Central memory CD8-positive, alpha-beta T cell (primary cell): ENCODE measurements around the gene EEPD1.
"Not testable (repeated sequence)": the region's sequence is repeated elsewhere in the genome, so short reads cannot be mapped to it uniquely, and the experiment has no call there.

Source experiments
- ATAC-seq: fragments of 150-1000 bp; cut with Tn5 transposase; replicated peaks from 2 replicates; pipeline ENCODE4 v1.10.0; 2022; ENCODE audit warnings: mild to moderate bottlenecking, moderate FRiP score, moderate number of reproducible peaks; ENCODE audit not compliant: poor library complexity, severe bottlenecking; ENCODE audit errors: extremely low read depth
- DNase-seq, 2 donors: peaks; one replicate each; pipeline ENCODE4 v3.0.0; 2021; ENCODE audit warnings: low spot score in 2 of 2
- H3K27ac Mint-ChIP-seq: one replicate; pipeline ENCODE4 v1.8.0; 2022; ENCODE audit warnings: low read depth, mild to moderate bottlenecking, moderate library complexity, mixed read lengths
- H3K27me3 Mint-ChIP-seq: one replicate; pipeline ENCODE4 v1.8.0; 2022; ENCODE audit warnings: mixed read lengths
- H3K36me3 Mint-ChIP-seq: one replicate; pipeline ENCODE4 v1.8.0; 2022; ENCODE audit warnings: mild to moderate bottlenecking, moderate library complexity, mixed read lengths; ENCODE audit not compliant: insufficient read depth
- H3K4me1 Mint-ChIP-seq: one replicate; pipeline ENCODE4 v1.8.0; 2022; ENCODE audit warnings: mixed read lengths
- H3K4me3 Mint-ChIP-seq: one replicate; pipeline ENCODE4 v1.8.0; 2022; ENCODE audit warnings: mild to moderate bottlenecking, moderate library complexity, mixed read lengths
- H3K9me3 Mint-ChIP-seq: one replicate; pipeline ENCODE4 v1.8.0; 2022; ENCODE audit warnings: mixed read lengths

Gene EEPD1

DNA sequence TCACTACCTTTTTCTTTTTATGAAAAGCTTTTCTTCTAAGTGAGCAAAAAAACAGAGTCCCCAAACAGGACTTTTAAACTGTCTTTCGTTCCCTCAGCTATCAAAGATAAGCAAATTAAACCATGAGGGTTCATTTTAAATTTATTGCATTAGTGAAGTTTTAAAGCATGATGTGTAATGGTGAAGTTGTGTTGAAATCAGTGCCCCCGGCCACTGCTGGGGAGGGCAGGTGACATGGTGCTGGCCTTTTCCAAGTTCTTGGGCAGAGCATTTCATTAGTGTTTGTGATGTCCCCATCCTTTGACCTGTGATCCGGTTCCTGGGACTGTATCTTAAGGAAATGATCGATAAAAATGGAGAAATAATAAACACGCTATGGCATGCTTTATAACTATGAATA is 96.0 kb downstream of the EEPD1 start:
- H3K4me3 Mint-ChIP-seq, result no peak overlapping the region
- H3K27me3 Mint-ChIP-seq, result no peaks in the 10 kb centered on the region
- H3K9me3 Mint-ChIP-seq, result no peaks in the 10 kb centered on the region
- DNase-seq (no peak), ATAC-seq (no peak)
- no peaks in the 10 kb centered on the region for H3K4me1 Mint-ChIP-seq
- no peak overlapping the region for H3K27ac Mint-ChIP-seq
- H3K36me3 Mint-ChIP-seq, result no peaks in the 10 kb centered on the region

DNA sequence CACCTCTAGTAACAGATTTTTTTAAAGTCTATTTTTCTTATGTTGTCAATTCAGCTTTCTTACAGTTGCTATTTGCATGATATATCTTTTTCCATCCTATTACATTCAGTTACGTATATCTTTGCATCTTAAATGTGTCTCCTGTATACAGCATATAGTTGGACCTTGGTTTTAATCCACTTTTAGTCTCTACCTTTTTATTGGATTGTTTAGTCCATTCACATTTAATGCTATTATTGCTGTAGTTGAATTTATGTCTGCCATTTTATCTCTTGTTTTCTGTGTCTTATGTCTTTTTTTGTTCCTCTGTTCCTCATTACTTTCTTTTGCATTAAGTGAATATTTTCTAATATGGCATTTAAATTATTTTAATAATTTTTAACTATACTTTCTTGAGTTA is 100.6 kb downstream of the EEPD1 start:
- no peaks in the 10 kb centered on the region for H3K27me3 Mint-ChIP-seq
- H3K36me3 Mint-ChIP-seq, result no peaks in the 10 kb centered on the region
- H3K9me3 Mint-ChIP-seq, result peaks cover 10% of the 10 kb centered on the region
- DNase-seq (no peak), ATAC-seq (no peak)
- H3K27ac Mint-ChIP-seq, result no peak overlapping the region
- H3K4me1 Mint-ChIP-seq, result no peaks in the 10 kb centered on the region
- no peak overlapping the region for H3K4me3 Mint-ChIP-seq

DNA sequence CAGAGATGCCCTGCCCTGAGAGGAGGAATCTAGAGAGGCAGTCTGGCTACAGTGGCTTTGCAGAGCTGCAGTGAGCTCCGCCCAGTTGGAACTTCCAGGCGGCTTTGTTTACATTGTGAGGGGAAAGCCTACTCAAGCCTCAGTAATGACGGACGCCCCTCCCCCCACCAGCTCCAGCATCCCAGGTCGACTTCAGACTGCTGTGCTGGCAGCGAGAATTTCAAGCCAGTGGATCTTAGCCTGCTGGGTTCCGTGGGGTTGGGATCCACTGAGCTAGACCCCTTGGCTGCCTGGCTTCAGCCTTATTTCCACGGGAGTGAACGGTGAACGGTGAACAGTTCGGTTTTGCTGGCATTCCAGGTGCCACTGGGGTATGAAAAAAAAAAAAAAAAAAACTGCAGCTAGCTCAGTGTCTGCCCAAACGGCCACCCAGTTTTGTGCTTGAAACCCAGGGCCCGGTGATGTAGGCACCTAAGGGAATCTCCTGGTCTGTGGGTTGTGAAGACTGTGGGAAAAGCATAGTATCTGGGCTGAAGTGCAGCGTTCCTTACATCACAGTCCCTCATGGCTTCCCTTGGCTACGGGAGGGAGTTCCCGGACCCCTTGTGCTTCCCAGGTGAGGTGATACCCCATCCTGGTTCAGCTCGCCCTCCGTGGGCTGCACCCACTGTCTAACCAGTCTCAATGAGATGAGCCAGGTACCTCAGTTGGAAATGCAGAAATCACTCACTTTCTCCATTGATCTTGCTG is 105.6 kb downstream of the EEPD1 start:
- not testable (repeated sequence) for H3K27ac Mint-ChIP-seq, DNase-seq

DNA sequence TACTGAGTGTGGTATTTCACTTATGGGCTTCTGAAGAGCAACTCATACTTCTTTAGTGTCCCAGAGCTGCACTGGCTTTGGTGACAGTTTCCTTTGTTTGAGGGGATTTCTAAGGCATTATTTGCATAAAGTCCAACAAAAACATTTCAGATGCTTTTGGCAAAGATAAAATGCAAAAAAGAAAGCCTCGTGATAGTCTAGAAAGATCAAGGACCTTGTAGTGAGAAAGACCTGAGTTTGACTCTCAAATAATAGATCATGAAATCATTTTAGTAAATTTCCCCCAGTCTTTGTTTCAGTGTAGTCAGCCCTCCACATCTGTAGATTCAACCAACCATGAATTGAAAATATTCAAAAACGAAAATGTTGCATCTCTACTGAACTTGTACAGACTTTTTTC is 107.4 kb downstream of the EEPD1 start:
- DNase-seq (no peak), ATAC-seq (no peak)
- Mint-ChIP-seq H3K36me3 (no peaks in the 10 kb centered on the region), H3K4me1 (no peaks in the 10 kb centered on the region), H3K4me3 (no peak overlapping the region), H3K27me3 (no peaks in the 10 kb centered on the region), H3K9me3 (peaks cover 8% of the 10 kb centered on the region), H3K27ac (no peak overlapping the region)

More for the DNA sequence above, 105.6 kb downstream of the EEPD1 start:
- ATAC-seq, H3K4me3 Mint-ChIP-seq, H3K36me3 Mint-ChIP-seq, H3K27me3 Mint-ChIP-seq, H3K9me3 Mint-ChIP-seq, H3K4me1 Mint-ChIP-seq: not testable (repeated sequence)

DNA sequence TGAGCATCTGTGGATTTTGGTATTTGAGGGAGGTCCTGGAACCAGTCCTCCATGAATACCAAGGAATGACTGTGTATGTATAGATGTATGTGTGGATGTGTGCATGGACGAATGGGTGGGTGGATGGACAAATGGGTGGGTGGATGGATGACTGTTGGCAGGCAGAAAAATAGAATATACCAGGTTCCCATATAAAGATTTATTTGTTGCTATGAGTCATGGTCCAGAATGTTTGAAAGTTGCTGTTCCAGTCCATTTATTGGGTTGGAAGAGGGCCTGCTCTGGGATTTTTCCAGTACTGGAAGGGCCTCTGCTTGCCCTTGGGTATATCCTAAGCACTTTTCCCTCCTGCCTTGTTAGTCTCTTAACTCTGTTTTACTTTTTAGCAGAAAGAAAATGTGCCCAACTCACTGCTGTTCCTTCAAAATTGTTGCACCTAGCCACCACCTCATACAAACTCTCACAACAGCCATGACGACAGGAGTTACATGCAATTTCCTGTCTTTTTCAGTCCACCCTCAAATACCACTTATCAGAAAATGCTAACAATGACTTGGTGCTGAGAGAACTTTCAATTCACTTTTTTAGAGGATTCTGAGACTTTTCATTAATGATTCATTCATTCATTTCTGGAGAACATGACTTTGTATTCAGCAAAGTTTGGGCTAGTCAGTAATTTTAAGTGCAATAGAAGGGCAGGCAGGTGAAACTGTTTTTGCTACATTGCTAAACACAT is 108.1 kb downstream of the EEPD1 start:
- peaks cover 1% of the 10 kb centered on the region for H3K9me3 Mint-ChIP-seq
- no peaks in the 10 kb centered on the region for H3K27me3 Mint-ChIP-seq
- H3K36me3 Mint-ChIP-seq, result no peaks in the 10 kb centered on the region
- DNase-seq (no peak), ATAC-seq (no peak)
- no peak overlapping the region for H3K27ac Mint-ChIP-seq
- no peaks in the 10 kb centered on the region for H3K4me1 Mint-ChIP-seq
- no peak overlapping the region for H3K4me3 Mint-ChIP-seq

DNA sequence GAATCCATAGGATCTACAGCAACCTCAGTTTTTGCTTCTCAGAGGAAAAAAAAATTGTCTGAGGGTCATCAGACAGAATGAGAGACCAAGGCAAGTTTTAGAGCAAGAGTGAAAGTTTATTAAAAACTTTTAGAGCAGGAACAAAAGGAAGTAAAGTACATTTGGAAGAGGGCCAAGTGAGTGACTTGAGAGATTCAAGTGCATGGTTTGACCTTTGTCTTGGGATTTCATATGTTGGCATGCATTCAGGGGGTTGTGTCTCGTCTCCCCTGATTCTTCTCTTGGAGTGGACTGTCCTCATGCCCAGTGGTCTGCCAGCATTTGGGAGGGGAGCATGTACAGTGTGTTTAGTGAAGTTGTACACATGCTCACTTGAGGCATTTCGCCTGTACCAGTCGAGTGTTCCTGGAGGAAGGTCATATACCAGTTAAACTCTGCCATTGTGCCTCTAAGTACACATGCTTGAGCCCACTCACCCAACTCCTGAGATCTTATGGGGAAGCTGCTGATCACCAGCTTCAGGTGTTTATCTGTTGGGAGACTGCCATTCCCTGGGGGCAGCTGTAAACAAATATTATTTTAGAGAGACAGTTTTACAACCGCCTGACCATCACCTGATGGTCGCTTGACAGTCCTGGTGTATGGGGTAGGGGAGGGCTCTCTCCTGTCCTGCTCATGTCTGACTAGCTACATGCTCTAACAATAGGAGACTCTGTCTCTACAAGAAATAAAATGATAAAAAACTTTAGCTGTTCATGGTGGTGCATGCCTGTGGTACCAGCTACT is 109.4 kb downstream of the EEPD1 start:
- Mint-ChIP-seq H3K9me3 (no peaks in the 10 kb centered on the region), H3K4me3 (no peak overlapping the region), H3K27ac (no peak overlapping the region), H3K27me3 (no peaks in the 10 kb centered on the region), H3K36me3 (no peaks in the 10 kb centered on the region), H3K4me1 (no peaks in the 10 kb centered on the region)
- ATAC-seq (no peak), DNase-seq (no peak)

DNA sequence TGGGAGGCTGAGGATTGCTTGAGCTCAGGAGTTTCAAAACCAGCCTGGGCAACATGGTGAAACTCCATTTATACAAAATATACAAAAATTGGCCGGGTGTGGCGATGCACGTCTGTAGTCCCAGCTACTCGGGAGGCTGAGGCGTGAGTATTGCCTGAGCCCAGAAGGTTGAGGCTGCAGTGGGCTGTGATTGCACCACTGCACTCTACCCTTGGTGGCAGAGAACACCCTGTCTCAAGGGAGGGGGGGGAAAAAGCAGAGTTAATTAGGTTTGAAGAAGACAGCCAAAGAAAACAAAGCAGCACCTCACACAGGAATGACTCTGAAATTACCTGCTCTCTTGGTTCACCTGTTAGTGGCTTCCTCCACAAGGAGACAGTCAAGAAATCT is 110.0 kb downstream of the EEPD1 start:
- no peak overlapping the region for H3K4me3 Mint-ChIP-seq
- no peaks in the 10 kb centered on the region for H3K9me3 Mint-ChIP-seq
- no peaks in the 10 kb centered on the region for H3K27me3 Mint-ChIP-seq
- H3K27ac Mint-ChIP-seq, result no peak overlapping the region
- ATAC-seq, result no peak
- no peaks in the 10 kb centered on the region for H3K36me3 Mint-ChIP-seq
- DNase-seq, result no peak
- H3K4me1 Mint-ChIP-seq, result no peaks in the 10 kb centered on the region

DNA sequence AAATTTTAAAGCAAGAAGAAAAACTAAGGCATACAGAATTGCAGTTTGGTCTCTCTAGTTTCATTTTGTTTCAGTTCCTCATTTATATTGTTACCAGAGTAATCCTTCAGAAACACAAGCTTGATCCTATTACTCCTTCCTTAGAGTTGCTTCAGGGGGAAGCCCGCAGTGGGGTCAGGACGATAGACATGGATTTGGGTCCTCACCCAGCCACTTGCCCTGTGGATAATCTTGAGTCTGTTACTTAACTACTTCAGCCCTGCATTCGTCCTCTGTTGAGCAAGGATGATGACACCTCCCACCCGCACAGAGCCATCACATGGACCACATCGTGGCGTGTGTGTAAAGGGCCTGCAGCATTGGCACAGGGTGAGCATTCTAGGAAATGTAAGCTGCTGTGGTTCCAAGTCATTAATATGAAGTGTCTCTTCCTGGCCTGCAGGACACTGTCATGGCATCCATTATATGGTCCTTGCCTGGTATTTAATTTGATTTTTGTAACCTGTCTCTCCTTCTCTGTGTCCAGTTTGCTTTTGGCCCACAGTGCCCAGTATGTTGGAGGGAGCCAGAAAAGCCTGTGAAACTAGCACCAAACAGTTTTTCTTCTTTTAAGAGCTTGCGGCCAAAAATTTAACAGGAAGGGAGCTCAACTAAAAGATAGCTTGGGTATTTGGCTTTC is 111.2 kb downstream of the EEPD1 start:
- DNase-seq, result no peak
- H3K4me1 Mint-ChIP-seq, result no peaks in the 10 kb centered on the region
- no peaks in the 10 kb centered on the region for H3K36me3 Mint-ChIP-seq

DNA sequence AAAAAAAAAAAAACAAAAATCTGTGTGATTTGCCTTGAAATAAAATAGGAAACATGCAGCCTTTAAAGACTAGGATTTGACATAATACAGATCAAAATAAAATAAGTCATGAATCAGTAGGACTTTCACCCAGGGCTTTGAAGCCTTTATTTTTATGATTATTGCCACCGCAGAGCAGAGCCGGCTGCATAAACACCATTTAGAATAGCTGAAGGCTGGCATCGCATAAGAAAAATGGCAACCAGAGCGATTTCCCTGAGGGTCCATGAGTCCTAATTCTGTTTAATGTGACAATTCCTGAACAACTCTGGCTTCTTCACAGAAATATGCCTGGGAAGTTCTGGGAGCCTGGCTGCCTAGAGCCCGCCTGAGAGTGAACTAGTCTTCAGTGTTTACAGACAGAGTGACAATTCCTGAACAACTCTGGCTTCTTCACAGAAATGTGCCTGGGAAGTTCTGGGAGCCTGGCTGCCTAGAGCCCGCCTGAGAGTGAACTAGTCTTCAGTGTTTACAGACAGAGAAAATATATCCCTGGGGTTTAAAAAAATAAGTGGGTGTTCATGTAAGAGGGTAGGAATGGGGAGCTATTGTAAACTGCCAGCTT is 112.0 kb downstream of the EEPD1 start:
- Mint-ChIP-seq H3K9me3 (no peaks in the 10 kb centered on the region), H3K27ac (no peak overlapping the region), H3K4me3 (no peak overlapping the region), H3K27me3 (no peaks in the 10 kb centered on the region), H3K36me3 (no peaks in the 10 kb centered on the region), H3K4me1 (no peaks in the 10 kb centered on the region)
- DNase-seq (no peak), ATAC-seq (no peak)

More for the DNA sequence above, 111.2 kb downstream of the EEPD1 start:
- H3K4me3 Mint-ChIP-seq, result no peak overlapping the region
- H3K27ac Mint-ChIP-seq, result no peak overlapping the region
- no peak for ATAC-seq
- H3K27me3 Mint-ChIP-seq, result no peaks in the 10 kb centered on the region
- H3K9me3 Mint-ChIP-seq, result no peaks in the 10 kb centered on the region

DNA sequence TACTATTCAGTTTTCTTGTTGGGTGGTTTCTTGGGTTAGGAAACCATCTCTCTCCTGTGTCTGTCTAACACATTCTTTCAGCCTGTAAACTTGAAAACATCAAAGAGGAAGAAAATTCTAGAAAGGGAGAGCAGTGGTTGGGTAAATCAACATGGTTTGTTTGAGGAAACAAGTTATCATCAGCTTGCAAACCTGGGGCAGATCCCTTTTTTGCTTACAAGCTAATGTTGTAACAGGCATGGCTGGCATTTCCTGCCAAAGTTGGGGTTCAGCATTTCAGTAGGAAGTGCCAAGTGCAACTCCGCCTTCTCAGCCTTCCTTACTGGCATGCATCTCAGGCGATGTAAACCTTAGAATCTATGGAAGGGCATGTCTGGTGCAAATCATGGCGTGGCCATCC is 112.6 kb downstream of the EEPD1 start:
- ATAC-seq (no peak), DNase-seq (no peak)
- no peak overlapping the region for H3K27ac Mint-ChIP-seq
- H3K4me3 Mint-ChIP-seq, result no peak overlapping the region
- H3K36me3 Mint-ChIP-seq, result no peaks in the 10 kb centered on the region
- no peaks in the 10 kb centered on the region for H3K4me1 Mint-ChIP-seq
- H3K9me3 Mint-ChIP-seq, result no peaks in the 10 kb centered on the region
- H3K27me3 Mint-ChIP-seq, result no peaks in the 10 kb centered on the region

DNA sequence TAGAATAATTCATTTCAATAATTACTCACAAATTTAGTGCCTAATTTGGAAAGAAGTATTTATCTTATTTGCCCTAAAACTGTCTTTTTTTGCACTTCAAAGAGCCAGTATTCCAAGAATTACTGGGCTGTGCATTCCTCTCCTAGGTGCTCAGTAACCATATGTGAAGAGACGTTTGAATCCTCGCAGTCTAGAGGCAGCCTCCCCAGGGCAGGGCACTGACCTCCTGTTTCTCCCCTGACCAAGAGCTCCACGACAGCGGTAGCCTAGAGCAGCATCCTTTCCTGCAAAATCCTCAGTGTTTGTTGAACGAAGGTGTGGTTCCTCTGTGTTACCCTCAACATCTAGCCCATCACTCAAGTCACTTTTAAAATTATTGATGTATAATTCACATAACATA is 113.1 kb downstream of the EEPD1 start:
- ATAC-seq (no peak), DNase-seq (no peak)
- H3K27ac Mint-ChIP-seq, result no peak overlapping the region
- no peak overlapping the region for H3K4me3 Mint-ChIP-seq
- H3K9me3 Mint-ChIP-seq, result no peaks in the 10 kb centered on the region
- no peaks in the 10 kb centered on the region for H3K27me3 Mint-ChIP-seq
- no peaks in the 10 kb centered on the region for H3K36me3 Mint-ChIP-seq
- no peaks in the 10 kb centered on the region for H3K4me1 Mint-ChIP-seq

DNA sequence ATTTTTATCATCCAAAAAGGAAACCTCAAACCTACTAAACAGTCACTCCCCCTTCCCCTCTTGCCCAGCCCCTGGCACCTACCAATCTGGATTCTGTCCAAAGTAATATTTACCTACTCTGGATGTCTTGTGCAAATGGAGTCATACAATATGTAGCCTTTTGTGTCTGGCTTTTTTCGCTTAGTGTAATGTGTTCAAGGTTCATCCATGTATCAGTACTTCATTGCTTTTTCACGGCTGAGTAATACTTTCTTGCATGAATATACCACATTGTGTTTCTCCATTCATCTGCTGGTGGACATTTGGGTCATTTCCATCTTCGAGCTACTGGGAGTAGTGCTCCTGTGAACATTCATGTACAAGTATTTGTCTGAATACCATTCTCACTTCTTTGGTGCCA is 113.6 kb downstream of the EEPD1 start:
- H3K4me3 Mint-ChIP-seq, result no peak overlapping the region
- H3K27ac Mint-ChIP-seq, result no peak overlapping the region
- H3K36me3 Mint-ChIP-seq, result no peaks in the 10 kb centered on the region
- H3K9me3 Mint-ChIP-seq, result no peaks in the 10 kb centered on the region
- no peaks in the 10 kb centered on the region for H3K4me1 Mint-ChIP-seq
- H3K27me3 Mint-ChIP-seq, result no peaks in the 10 kb centered on the region
- ATAC-seq (no peak), DNase-seq (no peak)
